HCT116 (cell line): ENCODE results near the gene SIGLEC7. TPM values are rescaled to one million over a fixed set of nuclear protein-coding genes. Genes with fewer than 3 reads are reported as not detected.

Experiments used
- ATAC-seq: fragments of 200-7000 bp; cut with Tn5 transposase; 2 replicates; pipeline ENCODE4 v1.9.1; 2020; ENCODE audit warnings: mild to moderate bottlenecking, moderate library complexity
- BruUV-seq: library from RNA; stranded (reverse); fragments of 400-500 nt; replicated peaks from 2 replicates; lab custom pipeline; 2021; lab: Mats Ljungman, UMichigan
- CTCF ChIA-PET: fragments of 300-600 bp; sonication (Branson Sonifier 250); formaldehyde crosslinking; loops from one replicate; lab custom pipeline; 2021; ENCODE audit warnings: antibody characterized with exemption; lab: Charles Lee
- POLR2A ChIA-PET: fragments of 300-600, 350-600 bp; sonication (Branson Sonifier 250); formaldehyde crosslinking; loops from one replicate; lab custom pipeline; 2021; ENCODE audit warnings: antibody characterized with exemption; lab: Charles Lee
- RAD21 ChIA-PET, 2 experiments: fragments of 300-600 bp; sonication (Branson Sonifier 250); formaldehyde crosslinking; loops; one replicate each; lab custom pipeline; 2023; ENCODE audit warnings: low total read pairs in 2 of 2; ENCODE audit not compliant: uncharacterized antibody in 2 of 2, unreplicated experiment in 2 of 2, low non-redundant PET in 1 of 2; lab: Charles Lee
- DNase-seq: peaks from one replicate; pipeline ENCODE4 v3.0.0-alpha.2; 2010; ENCODE audit warnings: low read depth, low spot score
- H2AFZ ChIP-seq: fragments of 200-600 bp; shearing (Covaris generic), sonication (generic); 2 replicates; pipeline ENCODE4 v1.6.1; 2017; ENCODE audit warnings: low read depth, mixed run types, mixed read lengths, antibody characterized with exemption, low read length; ENCODE audit not compliant: poor library complexity, severe bottlenecking
- H3K27ac ChIP-seq: 2 replicates; pipeline ENCODE4 v1.5.1; 2012; ENCODE audit warnings: low read depth, low read length
- H3K27me3 ChIP-seq: fragments of 200-600 bp; sonication (generic); 2 replicates; pipeline ENCODE4 v1.6.1; 2016; ENCODE audit warnings: mixed run types, low read length, mixed read lengths; ENCODE audit not compliant: insufficient read depth
- H3K36me3 ChIP-seq, 2 experiments: fragments of 200-500 bp in 1 of 2; fragments of 200-600 bp in 1 of 2; sonication (Bioruptor generic) in 1 of 2; sonication (generic) in 1 of 2; 2 replicates each; pipeline versions ENCODE4 v1.5.1 to v1.6.1; 2014 to 2016; ENCODE audit warnings: low read length in 2 of 2, inconsistent platforms in 1 of 2, mixed read lengths in 1 of 2, mixed run types in 1 of 2; ENCODE audit not compliant: insufficient read depth in 2 of 2, control insufficient read depth in 1 of 2
- H3K4me1 ChIP-seq, 2 experiments: fragments of 200-600 bp in 1 of 2; sonication (generic) in 1 of 2; 2 replicates each; pipeline versions ENCODE4 v1.5.1 to v1.6.1; 2012 to 2017; ENCODE audit warnings: low read length in 2 of 2, inconsistent platforms in 1 of 2, mild to moderate bottlenecking in 1 of 2, mixed read lengths in 1 of 2, mixed run types in 1 of 2, moderate library complexity in 1 of 2; ENCODE audit not compliant: insufficient read depth in 2 of 2, control insufficient read depth in 1 of 2
- H3K4me2 ChIP-seq: fragments of 200-600 bp; sonication (generic); 2 replicates; pipeline ENCODE4 v1.6.1; 2017; ENCODE audit warnings: mixed run types, low read length, mixed read lengths
- H3K4me3 ChIP-seq, 2 experiments: fragments of 200-600 bp in 1 of 2; sonication (generic) in 1 of 2; replicated peaks in 1 of 2; 2 replicates each; pipeline ENCODE4 v1.5.1; 2011 to 2016; ENCODE audit warnings: low read length in 2 of 2, control low read depth in 1 of 2, low read depth in 1 of 2, mild to moderate bottlenecking in 1 of 2, mixed read lengths in 1 of 2, mixed run types in 1 of 2
- H3K79me2 ChIP-seq: fragments of 200-600 bp; sonication (generic); 2 replicates; pipeline ENCODE4 v1.6.1; 2017; ENCODE audit warnings: mild to moderate bottlenecking, mixed run types, low read length, moderate library complexity, mixed read lengths; ENCODE audit not compliant: insufficient read depth
- H3K9ac ChIP-seq: fragments of 200-600 bp; sonication (generic); 2 replicates; pipeline ENCODE4 v1.6.1; 2016; ENCODE audit warnings: low read length, mixed read lengths
- H3K9me2 ChIP-seq: fragments of 200-600 bp; sonication (generic), shearing (Covaris generic); 2 replicates; pipeline ENCODE4 v1.6.1; 2017; ENCODE audit warnings: mixed run types, mild to moderate bottlenecking, moderate library complexity; ENCODE audit not compliant: insufficient read depth
- H3K9me3 ChIP-seq, 2 experiments: fragments of 200-500 bp in 1 of 2; fragments of 200-600 bp in 1 of 2; sonication (Bioruptor generic) in 1 of 2; sonication (generic) in 1 of 2; 2 replicates each; pipeline ENCODE4 v1.6.1; 2014 to 2017; ENCODE audit warnings: low read length in 2 of 2, mixed read lengths in 2 of 2, inconsistent platforms in 1 of 2, low read depth in 1 of 2, mild to moderate bottlenecking in 1 of 2, mixed run types in 1 of 2, moderate library complexity in 1 of 2; ENCODE audit not compliant: control insufficient read depth in 1 of 2, insufficient read depth in 1 of 2
- H4K20me1 ChIP-seq: fragments of 200-600 bp; sonication (generic), shearing (Covaris generic); 2 replicates; pipeline ENCODE4 v1.6.1; 2017; ENCODE audit warnings: mixed run types, mild to moderate bottlenecking, moderate library complexity; ENCODE audit not compliant: insufficient read depth
- ATF3 ChIP-seq: IDR thresholded peaks from 2 replicates; pipeline ENCODE4 v1.6.1; 2012
- CEBPB ChIP-seq: IDR thresholded peaks from 2 replicates; pipeline ENCODE4 v1.6.1; 2012; ENCODE audit warnings: low read depth
- CTCF ChIP-seq, 3 experiments: fragments of 200-600 bp in 1 of 3; sonication (generic) in 1 of 3; IDR thresholded peaks in 2 of 3; conservative IDR thresholded peaks in 1 of 3; 2 replicates each; pipeline ENCODE4 v1.5.1; 2012 to 2017; ENCODE audit warnings: low read depth in 2 of 3, low read length in 2 of 3, antibody characterized with exemption in 1 of 3, borderline replicate concordance in 1 of 3, control low read depth in 1 of 3, mild to moderate bottlenecking in 1 of 3, mixed read lengths in 1 of 3, mixed run types in 1 of 3, moderate library complexity in 1 of 3; ENCODE audit not compliant: insufficient read depth in 1 of 3
- ELF1 ChIP-seq: IDR thresholded peaks from 2 replicates; pipeline ENCODE4 v1.6.1; 2012; ENCODE audit warnings: low read depth, borderline replicate concordance
- JUND ChIP-seq: IDR thresholded peaks from 2 replicates; pipeline ENCODE4 v1.6.1; 2012
- MAX ChIP-seq: IDR thresholded peaks from 2 replicates; pipeline ENCODE4 v1.6.1; 2012
- POLR2A ChIP-seq: IDR thresholded peaks from 2 replicates; pipeline ENCODE4 v1.7.0; 2011; ENCODE audit warnings: borderline replicate concordance; ENCODE audit not compliant: insufficient read depth, insufficient read length; ENCODE audit errors: extremely low read depth
- RAD21 ChIP-seq: IDR thresholded peaks from 2 replicates; pipeline ENCODE4 v1.6.1; 2012; ENCODE audit warnings: low read depth, mild to moderate bottlenecking
- SIN3A ChIP-seq: IDR thresholded peaks from 2 replicates; pipeline ENCODE4 v1.6.1; 2012; ENCODE audit warnings: low read depth
- intact Hi-C: fragments of 100-400 bp; cut with micrococcal nuclease; formaldehyde crosslinking; loops from 2 replicates; pipeline ENCODE4 v1.10.0; 2022
- total RNA-seq: library from RNA; stranded (reverse); gene quantifications from one replicate; pipeline ENCODE4 v1.2.1, GENCODE V29; 2021; ENCODE audit not compliant: unreplicated experiment

Gene SIGLEC7
- total RNA-seq, 1 experiment from 2014 or later = not detected

- no peaks in the 10 kb centered on the region; the same call in 1 of the 2 replicates for H3K27me3 ChIP-seq
- TF ChIP-seq POLR2A (no peak), MAX (no peak), CTCF (IDR thresholded peaks at IDR 0.05 in 2 of 3, conservative IDR thresholded peaks at IDR 0.05 in 1 of 3; ENCODE audit: borderline replicate concordance in 1 of 3, insufficient read depth in 1 of 3, low read depth in 2 of 3, low read length in 2 of 3) (no peak), JUND (no peak), ELF1 (no peak), CEBPB (no peak), RAD21 (no peak), ATF3 (no peak), SIN3A (no peak)
- no peaks in the 10 kb centered on the region for H3K79me2 ChIP-seq
- no peak overlapping the region for H3K4me2 ChIP-seq
- DNase-seq = no peak
- ATAC-seq = no peak
- H3K9me2 ChIP-seq = no peaks in the 10 kb centered on the region
- no peaks in the 10 kb centered on the region for H4K20me1 ChIP-seq
- BruUV-seq = no TSS peak
- no peak overlapping the region for H3K4me3 ChIP-seq
- CTCF ChIA-PET = no interaction called here
- no peak overlapping the region for H2AFZ ChIP-seq
- H3K27ac ChIP-seq = no peak overlapping the region
- intact Hi-C loops = no loop called here
- H3K9ac ChIP-seq = no peak overlapping the region
- H3K4me1 ChIP-seq = peaks cover 0 to 8% of the 10 kb centered on the region in 2 experiments; a peak in 1 of 4 replicates
- RAD21 ChIA-PET = no interaction called here
- POLR2A ChIA-PET = no interaction called here
- H3K9me3 ChIP-seq = no peaks in the 10 kb centered on the region
- no peaks in the 10 kb centered on the region for H3K36me3 ChIP-seq
Measured at GRCh38 chr19:51116736-51117286, 25.3 kb upstream of the SIGLEC7 start.
